Heart right ventricle (tissue), 16 donors: ENCODE measurements around the gene RNASE4. TPM values are rescaled to one million over a fixed set of nuclear protein-coding genes. Genes with fewer than 3 reads are reported as not detected.
"Not testable (repeated sequence)": the region's sequence is repeated elsewhere in the genome, so short reads cannot be mapped to it uniquely, and the experiment has no call there.

Experiments
- ATAC-seq, 8 donors: fragments of 200-7000 bp; cut with Tn5 transposase; one replicate each; pipeline ENCODE4 v1.9.1; 2020; ENCODE audit warnings: mild to moderate bottlenecking in 8 of 8, moderate library complexity in 8 of 8, moderate number of reproducible peaks in 1 of 8
- DNase-seq, 2 donors: peaks; one replicate each; pipeline ENCODE4 v3.0.0-alpha.2; 2020
- H3K27ac ChIP-seq, 10 donors: fragments of 200-600 bp; sonication (generic) in 2 of 10; one replicate each; pipeline versions ENCODE4 v1.5.0 to v1.8.0; 2020 to 2022; ENCODE audit warnings: mild to moderate bottlenecking in 3 of 10
- H3K27me3 ChIP-seq, 7 donors: fragments of 200-600 bp; one replicate each; pipeline ENCODE4 v1.8.0; 2021 to 2022; ENCODE audit warnings: mild to moderate bottlenecking in 2 of 7
- H3K36me3 ChIP-seq, 9 donors: fragments of 200-600 bp; sonication (generic) in 1 of 9; one replicate each; pipeline versions ENCODE4 v1.5.0 to v1.8.0; 2020 to 2022; ENCODE audit warnings: mild to moderate bottlenecking in 2 of 9
- H3K4me1 ChIP-seq, 9 donors: fragments of 200-600 bp; sonication (generic) in 1 of 9; one replicate each; pipeline versions ENCODE4 v1.5.0 to v1.8.0; 2020 to 2022; ENCODE audit warnings: mild to moderate bottlenecking in 4 of 9
- H3K4me3 ChIP-seq, 10 donors: fragments of 200-600 bp; sonication (generic) in 2 of 10; one replicate each; pipeline versions ENCODE4 v1.5.0 to v1.8.0; 2020 to 2022; ENCODE audit warnings: mild to moderate bottlenecking in 7 of 10, moderate library complexity in 2 of 10
- H3K9me3 ChIP-seq, 11 donors: fragments of 200-600 bp in 10 of 11; sonication (generic) in 2 of 11; one replicate each; pipeline versions ENCODE4 v1.5.0 to v1.8.0; 2013 to 2022; ENCODE audit warnings: mild to moderate bottlenecking in 2 of 11, control low read depth in 1 of 11, moderate library complexity in 1 of 11
- WGBS, 2 donors: extraction: QIAGEN DNeasy Blood & Tissue Kit; methylation state at CpG; one replicate each; pipeline ENCODE4 v1.1.7; 2013; ENCODE audit warnings: inconsistent platforms in 1 of 2; 5-methylcytosine and 5-hydroxymethylcytosine counted together
- intact Hi-C, 10 donors: fragments of 100-400 bp; cut with DNase I; formaldehyde crosslinking; loops; one replicate each; pipeline versions ENCODE4 v1.11.1 to v1.14.2; 2022
- polyA plus RNA-seq, 2 donors: library from polyadenylated mRNA; stranded (reverse); fragments of 200-250 nt; gene quantifications; one replicate each; pipeline ENCODE4 v1.2.3, GENCODE V29; 2013
- total RNA-seq, 10 donors: library from RNA; stranded (reverse); fragmentation: NEBNext Ultra II Directional in 3 of 10; extraction: Animal tissue kit (Norgen Biotek cat#: 25700) in 3 of 10; gene quantifications; one replicate each; pipeline versions ENCODE4 v1.2.1 to v1.2.4, GENCODE V29; 2021 to 2023
- TF ChIP-seq, protein P1 (sequence below), 9 donors: fragments of 200-600 bp; sonication (generic) in 2 of 9; IDR thresholded peaks; one replicate each; pipeline versions ENCODE4 v1.5.0 to v1.8.0; 2021 to 2022; ENCODE audit warnings: antibody characterized with exemption in 9 of 9, mild to moderate bottlenecking in 5 of 9, moderate library complexity in 1 of 9
- donor health status: Arrhythmogenic right ventricular cardiomyopathy.
- donor health status: ischemic (EF 13 %, LVEDD 7.1; RV severe dilation, severe dysfunction).
- donor health status: healthy with polysubstance abuse.
- donor health status: DM: no; HTN: yes; CAD: no.
- donor health status: DM: no; HTN: no; CAD: no.
- donor health status: ischemic (EF 25% LVEDD 6.9; RV normal size, moderate dysfunction).
- donor health status: ischemic (EF 25% LVEDD 5.7; RV mildly dilated, moderate dysfunction).
- donor health status: healthy.
- donor health status: DM: yes; HTN: yes; CAD: no.
- donor health status: Ischemic cardiomyopathy.
- donor health status: ischemic (EF 35%, LVEDD 5.7; RV mildly dilated, moderate dysfunction).
- donor health status: nonischemic (EF 11% LVEDD 7.7; RV severe dilation, severe dysfunction).
- donor health status: DM: yes; HTN: yes; CAD: no.
- donor health status: PGD.
- donor health status: ischemic (EF 29% LVEDD 5.4; RV normal size, mild dysfunction).
- donor health status: nonischemic (EF 23%, LVEDD 6.1; RV moderate dilation, normal function).

Gene RNASE4
- total and polyA plus RNA-seq, 12 donors, result 2.3 to 16.2 (median 4.5) TPM

- H3K27me3 ChIP-seq, result peaks cover 0 to 4% (median 0%) of the 10 kb centered on the region in 7 donors
- intact Hi-C loops, result no loop called here
- H3K36me3 ChIP-seq, result no peaks in the 10 kb centered on the region
- DNase-seq (no peak), ATAC-seq (no peak)
- peak overlapping the region in 1 of 10 donors; percentile 63 for H3K27ac ChIP-seq
- 84 to 87% methylated on average over 5 of the region's 5 CpGs for WGBS, 2 donors
- no peak overlapping the region for H3K4me3 ChIP-seq
- TF ChIP-seq, protein P1, sequence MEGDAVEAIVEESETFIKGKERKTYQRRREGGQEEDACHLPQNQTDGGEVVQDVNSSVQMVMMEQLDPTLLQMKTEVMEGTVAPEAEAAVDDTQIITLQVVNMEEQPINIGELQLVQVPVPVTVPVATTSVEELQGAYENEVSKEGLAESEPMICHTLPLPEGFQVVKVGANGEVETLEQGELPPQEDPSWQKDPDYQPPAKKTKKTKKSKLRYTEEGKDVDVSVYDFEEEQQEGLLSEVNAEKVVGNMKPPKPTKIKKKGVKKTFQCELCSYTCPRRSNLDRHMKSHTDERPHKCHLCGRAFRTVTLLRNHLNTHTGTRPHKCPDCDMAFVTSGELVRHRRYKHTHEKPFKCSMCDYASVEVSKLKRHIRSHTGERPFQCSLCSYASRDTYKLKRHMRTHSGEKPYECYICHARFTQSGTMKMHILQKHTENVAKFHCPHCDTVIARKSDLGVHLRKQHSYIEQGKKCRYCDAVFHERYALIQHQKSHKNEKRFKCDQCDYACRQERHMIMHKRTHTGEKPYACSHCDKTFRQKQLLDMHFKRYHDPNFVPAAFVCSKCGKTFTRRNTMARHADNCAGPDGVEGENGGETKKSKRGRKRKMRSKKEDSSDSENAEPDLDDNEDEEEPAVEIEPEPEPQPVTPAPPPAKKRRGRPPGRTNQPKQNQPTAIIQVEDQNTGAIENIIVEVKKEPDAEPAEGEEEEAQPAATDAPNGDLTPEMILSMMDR (IDR thresholded peaks at IDR 0.05), result no peak
- H3K4me1 ChIP-seq, result peaks cover 0 to 9% (median 0%) of the 10 kb centered on the region in 9 donors
- no peaks in the 10 kb centered on the region for H3K9me3 ChIP-seq
Measured at GRCh38 chr14:20732477-20732876, 48.1 kb downstream of the RNASE4 start.

- 73 to 75% methylated on average over 6 of the region's 6 CpGs for WGBS, 2 donors
- Histone ChIP-seq H3K9me3 (no peaks in the 10 kb centered on the region), H3K36me3 (no peaks in the 10 kb centered on the region), H3K27ac (peak overlapping the region in 1 of 10 donors; percentile 63), H3K27me3 (peaks cover 0 to 4% (median 0%) of the 10 kb centered on the region in 7 donors), H3K4me1 (peaks cover 0 to 9% (median 0%) of the 10 kb centered on the region in 9 donors), H3K4me3 (no peak overlapping the region)
- TF ChIP-seq, protein P1 (IDR thresholded peaks at IDR 0.05), result no peak
- intact Hi-C loops, result no loop called here
- DNase-seq (peak in 1 of 2 donors; percentile 22), ATAC-seq (peak in 4 of 8 donors; percentile 57 to 72 (median 66))
Measured at GRCh38 chr14:20732979-20733635, 48.7 kb downstream of the RNASE4 start.

- WGBS, 2 donors, result 62 to 66% methylated on average over 6 of the region's 6 CpGs
- TF ChIP-seq, protein P1 (IDR thresholded peaks at IDR 0.05), result no peak
Measured at GRCh38 chr14:20733684-20734429, 49.5 kb downstream of the RNASE4 start.

DNA sequence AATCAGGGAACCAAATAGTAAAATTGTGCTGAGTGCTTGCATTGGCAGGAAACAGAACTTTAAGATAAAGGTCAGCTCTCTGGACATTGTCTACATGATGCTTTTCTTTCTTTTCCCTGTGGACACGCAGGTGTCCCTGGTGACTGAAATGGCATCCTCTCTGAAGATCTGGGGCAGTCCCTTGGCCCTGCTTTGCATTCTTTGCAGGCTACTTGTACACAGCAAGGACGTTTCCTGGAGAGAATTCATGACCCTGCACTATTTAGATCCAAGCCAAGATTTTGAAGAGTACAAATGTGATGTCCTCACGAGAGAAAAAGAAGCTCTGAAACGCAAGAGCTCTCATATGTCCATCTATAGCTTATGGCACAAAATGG, 50.1 kb downstream of the RNASE4 start:
- Histone ChIP-seq H3K4me3 (no peak overlapping the region), H3K27ac (no peak overlapping the region), H3K27me3 (peaks cover 0 to 3% (median 0%) of the 10 kb centered on the region in 7 donors), H3K36me3 (no peaks in the 10 kb centered on the region), H3K4me1 (peaks cover 0 to 9% (median 0%) of the 10 kb centered on the region in 9 donors), H3K9me3 (no peaks in the 10 kb centered on the region)
- no peak for ATAC-seq
- intact Hi-C loops, result no loop called here
- 32% methylated on average over 4 of the region's 4 CpGs for WGBS, 2 donors
- TF ChIP-seq, protein P1 (IDR thresholded peaks at IDR 0.05), result no peak
- no peak for DNase-seq

More at GRCh38 chr14:20733684-20734429, 49.5 kb downstream of the RNASE4 start:
- H3K4me3 ChIP-seq, result no peak overlapping the region
- DNase-seq (no peak), ATAC-seq (no peak)
- no peaks in the 10 kb centered on the region for H3K9me3 ChIP-seq
- H3K27me3 ChIP-seq, result peaks cover 0 to 4% (median 0%) of the 10 kb centered on the region in 7 donors
- H3K36me3 ChIP-seq, result no peaks in the 10 kb centered on the region
- intact Hi-C loops, result no loop called here
- H3K27ac ChIP-seq, result peak overlapping the region in 1 of 10 donors; percentile 63
- H3K4me1 ChIP-seq, result peaks cover 0 to 9% (median 0%) of the 10 kb centered on the region in 9 donors

DNA sequence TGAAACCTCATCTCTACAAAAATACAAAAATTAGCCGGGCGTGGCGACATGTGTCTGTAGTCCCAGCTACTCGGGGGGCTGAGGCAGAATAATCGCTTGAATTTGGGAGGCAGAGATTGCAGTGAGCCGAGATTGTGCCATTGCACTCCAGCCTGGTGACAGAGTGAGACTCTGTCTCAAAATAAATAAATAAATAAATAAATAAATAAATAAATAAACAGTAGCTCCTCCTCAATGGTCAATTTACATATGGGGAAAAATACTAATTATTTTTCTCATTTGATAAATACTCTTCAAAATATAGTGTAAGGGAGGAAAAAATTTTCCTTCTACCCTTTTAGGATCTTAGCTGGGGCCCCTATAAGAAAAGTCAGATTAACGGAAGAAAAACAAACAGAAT, 53.9 kb downstream of the RNASE4 start:
- DNase-seq, intact Hi-C loops, ATAC-seq, H3K9me3 ChIP-seq, H3K27me3 ChIP-seq, H3K4me1 ChIP-seq, H3K27ac ChIP-seq, H3K4me3 ChIP-seq, H3K36me3 ChIP-seq: not testable (repeated sequence)
- WGBS, 2 donors, result 94 to 97% methylated on average over 7 of the region's 7 CpGs
